BE2C (cell line): Measurements from ENCODE around the gene TRIO.

ENCODE experiments used
- DNase-seq: peaks from one replicate; pipeline ENCODE4 v3.0.0-alpha.2; 2020
- H3K27me3 ChIP-seq: fragments of 250-450 bp; sonication (Bioruptor Pico); 2 replicates; pipeline ENCODE4 v1.5.1; 2020; ENCODE audit warnings: mild to moderate bottlenecking
- H3K36me3 ChIP-seq: fragments of 250-450 bp; sonication (Bioruptor Pico); 2 replicates; pipeline ENCODE4 v1.5.1; 2020; ENCODE audit warnings: mild to moderate bottlenecking
- H3K4me1 ChIP-seq: fragments of 250-450 bp; sonication (Bioruptor Pico); 2 replicates; pipeline ENCODE4 v1.5.1; 2020
- H3K4me3 ChIP-seq: 2 replicates; pipeline ENCODE4 v1.5.1; 2011; ENCODE audit warnings: low read depth, low read length
- H3K9me3 ChIP-seq: fragments of 250-450 bp; sonication (Bioruptor Pico); 2 replicates; pipeline ENCODE4 v1.5.1; 2020
- CTCF ChIP-seq: IDR thresholded peaks from 2 replicates; pipeline ENCODE4 v1.5.1; 2012; ENCODE audit warnings: mild to moderate bottlenecking, low read depth, low read length

TRIO gene

GRCh38 chr5:14491015-14491915, 348.1 kb downstream of the TRIO start:
- peaks cover 86% of the 10 kb centered on the region for H3K36me3 ChIP-seq

GRCh38 chr5:14492331-14492964, 349.3 kb downstream of the TRIO start:
- no peaks in the 10 kb centered on the region for H3K4me1 ChIP-seq
- peaks cover 88% of the 10 kb centered on the region for H3K36me3 ChIP-seq
- no peak for TF ChIP-seq CTCF

More at GRCh38 chr5:14491015-14491915, 348.1 kb downstream of the TRIO start:
- H3K4me1 ChIP-seq: no peaks in the 10 kb centered on the region
- no peaks in the 10 kb centered on the region for H3K9me3 ChIP-seq
- no peak overlapping the region for H3K4me3 ChIP-seq
- no peak for DNase-seq
- no peak for TF ChIP-seq CTCF
- H3K27me3 ChIP-seq: no peaks in the 10 kb centered on the region

GRCh38 chr5:14495301-14495700, 352.2 kb downstream of the TRIO start:
- no peaks in the 10 kb centered on the region for H3K9me3 ChIP-seq
- peaks cover 93% of the 10 kb centered on the region for H3K36me3 ChIP-seq
- no peak for TF ChIP-seq CTCF
- no peaks in the 10 kb centered on the region for H3K4me1 ChIP-seq
- DNase-seq: no peak
- no peak overlapping the region for H3K4me3 ChIP-seq
- no peaks in the 10 kb centered on the region for H3K27me3 ChIP-seq

More at GRCh38 chr5:14492331-14492964, 349.3 kb downstream of the TRIO start:
- DNase-seq: no peak
- no peaks in the 10 kb centered on the region for H3K9me3 ChIP-seq
- H3K27me3 ChIP-seq: no peaks in the 10 kb centered on the region
- no peak overlapping the region for H3K4me3 ChIP-seq

GRCh38 chr5:14497311-14497710, 354.2 kb downstream of the TRIO start:
- no peak for TF ChIP-seq CTCF
- no peak overlapping the region for H3K4me3 ChIP-seq
- H3K36me3 ChIP-seq: peaks cover 87% of the 10 kb centered on the region
- no peaks in the 10 kb centered on the region for H3K4me1 ChIP-seq
- no peaks in the 10 kb centered on the region for H3K27me3 ChIP-seq
- no peaks in the 10 kb centered on the region for H3K9me3 ChIP-seq
- no peak for DNase-seq

- no peaks in the 10 kb centered on the region for H3K27me3 ChIP-seq
- no peak overlapping the region for H3K4me3 ChIP-seq
- H3K4me1 ChIP-seq: no peaks in the 10 kb centered on the region
- DNase-seq: no peak
- TF ChIP-seq CTCF: no peak
- peaks cover 91% of the 10 kb centered on the region for H3K36me3 ChIP-seq
- no peaks in the 10 kb centered on the region for H3K9me3 ChIP-seq
Measured at GRCh38 chr5:14501353-14502293, 358.5 kb downstream of the TRIO start.
